HEK293T (cell line): ENCODE measurements around the gene NDUFV3.
A peak's percentile ranks its signal among the peaks of the same experiment; 100 is the strongest.

Experiments used
- CTCF ChIA-PET: fragments of 350-600 bp; formaldehyde crosslinking; extraction: SDS; loops from one replicate; lab custom pipeline; 2021; ENCODE audit warnings: antibody characterized with exemption, inconsistent platforms; lab: Yijun Ruan, JAX
- POLR2A ChIA-PET: fragments of 350-600 bp; formaldehyde crosslinking; extraction: SDS; loops from one replicate; lab custom pipeline; 2020; ENCODE audit warnings: antibody characterized with exemption, inconsistent platforms; lab: Yijun Ruan, JAX
- DNase-seq: peaks from one replicate; pipeline ENCODE4 v3.0.0; 2012; ENCODE audit warnings: mixed read lengths; ENCODE audit errors: extremely low spot score
- ARNT ChIP-seq: fragments of 450-650 bp; IDR thresholded peaks from 2 replicates; pipeline ENCODE4 v1.6.1; 2017; ENCODE audit warnings: mild to moderate bottlenecking
- BHLHE40 ChIP-seq: fragments of 450-650 bp; IDR thresholded peaks from 2 replicates; pipeline ENCODE4 v1.6.1; 2016; ENCODE audit warnings: mild to moderate bottlenecking, moderate library complexity, borderline replicate concordance
- CTBP1 ChIP-seq: fragments of 450-650 bp; IDR thresholded peaks from 2 replicates; pipeline ENCODE4 v1.6.1; 2016; ENCODE audit warnings: borderline replicate concordance
- ELF4 ChIP-seq: fragments of 450-650 bp; IDR thresholded peaks from 2 replicates; pipeline ENCODE4 v1.6.1; 2017; ENCODE audit warnings: antibody characterized with exemption
- FOXA1 ChIP-seq: fragments of 450-650 bp; IDR thresholded peaks from 2 replicates; pipeline ENCODE4 v1.6.1; 2016; ENCODE audit warnings: mild to moderate bottlenecking
- FOXK2 ChIP-seq: fragments of 450-650 bp; IDR thresholded peaks from 2 replicates; pipeline ENCODE4 v1.6.1; 2016; ENCODE audit warnings: mild to moderate bottlenecking
- FOXM1 ChIP-seq: fragments of 450-650 bp; IDR thresholded peaks from 2 replicates; pipeline ENCODE4 v1.6.1; 2017; ENCODE audit warnings: mild to moderate bottlenecking, borderline replicate concordance
- HDGF ChIP-seq: fragments of 450-650 bp; IDR thresholded peaks from 2 replicates; pipeline ENCODE4 v1.6.1; 2017; ENCODE audit warnings: antibody characterized with exemption, borderline replicate concordance
- L3MBTL2 ChIP-seq: fragments of 450-650 bp; conservative IDR thresholded peaks from 2 replicates; pipeline ENCODE4 v1.6.1; 2016; ENCODE audit warnings: mild to moderate bottlenecking
- LEF1 ChIP-seq: fragments of 450-650 bp; IDR thresholded peaks from 2 replicates; pipeline ENCODE4 v1.6.1; 2017; ENCODE audit warnings: mild to moderate bottlenecking, borderline replicate concordance
- NFRKB ChIP-seq: fragments of 450-650 bp; IDR thresholded peaks from 2 replicates; pipeline ENCODE4 v1.6.1; 2016; ENCODE audit warnings: mild to moderate bottlenecking, moderate library complexity
- PKNOX1 ChIP-seq: fragments of 450-650 bp; IDR thresholded peaks from 2 replicates; pipeline ENCODE4 v1.6.1; 2016
- SP1 ChIP-seq: fragments of 450-650 bp; IDR thresholded peaks from 2 replicates; pipeline ENCODE4 v1.6.1; 2017
- SUZ12 ChIP-seq: fragments of 450-650 bp; IDR thresholded peaks from 2 replicates; pipeline ENCODE4 v1.6.1; 2016; ENCODE audit warnings: mild to moderate bottlenecking
- TARDBP ChIP-seq: fragments of 450-650 bp; IDR thresholded peaks from 2 replicates; pipeline ENCODE4 v1.6.1; 2016
- ZNF384 ChIP-seq: fragments of 450-650 bp; IDR thresholded peaks from 2 replicates; pipeline ENCODE4 v1.6.1; 2016

NDUFV3 gene

GRCh38 chr21:42850866-42851391 is 42.2 kb upstream of the NDUFV3 start:
- POLR2A ChIA-PET: no interaction called here
- CTCF ChIA-PET: interaction anchor here (0.7 kb wide), 1 partner anchor 265 kb away, joined by 3 read pairs; no protein-coding TSS in a partner anchor
- peak; percentile 80 for DNase-seq
- TF ChIP-seq HDGF (no peak), FOXK2 (no peak), LEF1 (no peak), SUZ12 (no peak), NFRKB (no peak), CTBP1 (no peak), ZNF384 (no peak), TARDBP (no peak)

DNA sequence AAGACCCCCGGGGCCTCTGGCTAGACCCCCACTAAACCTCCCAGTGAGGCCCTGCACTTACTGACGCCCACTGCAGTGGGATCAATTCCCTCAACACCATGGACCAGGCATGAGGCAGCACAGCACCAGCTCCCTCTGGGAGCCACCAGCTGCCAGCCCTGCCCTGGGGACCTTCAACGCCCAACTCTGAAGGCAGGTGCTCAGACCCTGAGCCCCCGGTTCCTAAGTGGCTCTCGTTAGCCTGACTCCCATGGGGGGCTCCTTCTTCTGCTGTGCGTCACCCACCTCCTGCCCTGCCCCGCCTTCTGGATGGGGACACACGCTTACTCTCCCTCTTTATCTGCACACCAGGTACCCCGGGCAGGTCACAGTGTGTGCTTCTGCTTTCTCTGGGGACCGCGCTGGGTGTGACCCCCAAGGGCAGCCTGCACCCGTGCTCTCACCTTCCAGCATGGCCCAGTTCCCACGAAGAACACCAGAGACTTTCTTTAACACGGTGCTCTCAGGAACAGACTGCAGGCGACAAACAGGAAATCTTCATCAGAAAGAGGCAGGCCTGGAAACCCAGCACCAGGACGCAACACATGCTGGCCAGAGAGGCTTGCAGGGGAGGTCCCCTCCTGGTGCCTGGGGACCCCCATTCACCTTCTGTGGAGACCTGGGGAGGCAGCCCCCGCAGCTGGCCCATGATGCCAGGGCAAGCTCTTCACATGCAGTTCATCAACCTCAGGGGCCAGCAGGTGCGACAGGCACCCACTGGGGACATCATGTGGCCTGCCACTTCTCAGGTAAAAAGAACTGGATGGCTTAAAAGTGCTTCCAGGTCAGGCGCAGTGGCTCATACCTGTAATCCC is 41.1 kb upstream of the NDUFV3 start:
- CTCF ChIA-PET: no interaction called here
- TF ChIP-seq NFRKB (no peak), SUZ12 (no peak), BHLHE40 (no peak), FOXK2 (no peak), ARNT (no peak), LEF1 (no peak), PKNOX1 (no peak), L3MBTL2 (no peak), CTBP1 (no peak), ZNF384 (no peak), FOXA1 (no peak), FOXM1 (no peak), HDGF (no peak), ELF4 (no peak), TARDBP (no peak), SP1 (no peak)
- POLR2A ChIA-PET: no interaction called here
- DNase-seq: no peak

- TF ChIP-seq FOXM1: no peak
- TF ChIP-seq PKNOX1: no peak
- TF ChIP-seq NFRKB: no peak
- TF ChIP-seq SUZ12: no peak
- no peak for TF ChIP-seq L3MBTL2
- TF ChIP-seq ELF4: no peak
- TF ChIP-seq FOXA1: no peak
- no peak for TF ChIP-seq LEF1
- TF ChIP-seq BHLHE40: no peak
- TF ChIP-seq TARDBP: no peak
- no peak for TF ChIP-seq SP1
- no peak for TF ChIP-seq FOXK2
- no peak for TF ChIP-seq ZNF384
- no peak for TF ChIP-seq CTBP1
- TF ChIP-seq HDGF: no peak
- no peak for TF ChIP-seq ARNT
- ChIA-PET CTCF (no interaction called here), POLR2A (no interaction called here)
- no peak for DNase-seq
These were observed 40.1 kb upstream of the NDUFV3 start for GRCh38 chr21:42852925-42853570.

DNA sequence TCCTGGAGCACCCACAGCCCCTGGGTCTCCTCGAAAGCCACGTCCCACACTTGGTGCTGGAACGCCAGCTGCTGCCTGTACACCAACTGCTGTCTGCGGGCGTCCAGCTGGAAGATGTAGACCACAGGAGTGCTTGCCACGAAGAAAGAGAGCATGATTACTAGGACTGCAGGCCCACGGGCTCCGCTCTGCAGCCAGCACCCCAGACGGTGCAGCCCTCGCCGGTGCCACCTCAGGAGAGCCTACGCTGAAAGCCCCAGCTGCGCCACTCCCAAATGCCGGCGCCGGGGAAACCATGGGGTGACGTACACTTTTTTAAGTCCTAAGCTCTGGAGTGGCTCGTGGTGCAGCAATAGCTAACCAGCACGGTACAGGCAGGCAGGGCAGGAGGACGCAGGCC is 39.5 kb upstream of the NDUFV3 start:
- ChIA-PET CTCF (no interaction called here), POLR2A (no interaction called here)
- no peak for DNase-seq
- TF ChIP-seq FOXK2: no peak
- no peak for TF ChIP-seq FOXA1

- CTCF ChIA-PET: no interaction called here
- no peak for TF ChIP-seq PKNOX1
- TF ChIP-seq TARDBP: no peak
- POLR2A ChIA-PET: no interaction called here
- DNase-seq: no peak
These were observed 38.7 kb upstream of the NDUFV3 start for GRCh38 chr21:42854246-42855010.
